H1 (cell line): ENCODE measurements around the gene GRIK4. TPM values are rescaled to one million over a fixed set of nuclear protein-coding genes. Genes with fewer than 3 reads are reported as not detected.

ENCODE experiments used
- CTCF ChIA-PET: fragments of 300-600 bp; sonication (Branson Sonifier 250); formaldehyde crosslinking; loops from one replicate; lab custom pipeline; 2021; ENCODE audit not compliant: partially characterized antibody; lab: Charles Lee
- POLR2A ChIA-PET: fragments of 300-600 bp; sonication (Branson Sonifier 250); formaldehyde crosslinking; loops from one replicate; lab custom pipeline; 2021; ENCODE audit warnings: inconsistent platforms; ENCODE audit not compliant: partially characterized antibody; lab: Charles Lee
- DNase-seq, 2 experiments: peaks; one replicate each; pipeline versions ENCODE4 v3.0.0 to v3.0.0-alpha.2; 2010 to 2022; ENCODE audit warnings: low spot score in 2 of 2, low read depth in 1 of 2, mixed read lengths in 1 of 2
- FAIRE-seq: peaks from 2 replicates; lab custom pipeline; 2011; peaks lifted over from hg19 to GRCh38; lab: Jason Lieb, UNC
- H2AFZ ChIP-seq: 2 replicates; pipeline ENCODE4 v1.8.1; 2012; ENCODE audit warnings: low read length, inconsistent platforms
- H2AK5ac ChIP-seq: 2 replicates; pipeline ENCODE4 v1.6.1; 2013; ENCODE audit warnings: low read depth, low read length
- H2BK120ac ChIP-seq: replicated peaks from 2 replicates; pipeline ENCODE3; 2013; ENCODE audit warnings: low read depth, low read length, inconsistent platforms
- H2BK12ac ChIP-seq: 2 replicates; pipeline ENCODE4 v1.6.1; 2013; ENCODE audit warnings: low read depth, low read length
- H2BK15ac ChIP-seq: 2 replicates; pipeline ENCODE4 v1.6.1; 2013; ENCODE audit warnings: low read length
- H2BK20ac ChIP-seq: 2 replicates; pipeline ENCODE4 v1.6.1; 2013; ENCODE audit warnings: low read length
- H2BK5ac ChIP-seq: 2 replicates; pipeline ENCODE4 v1.6.1; 2013; ENCODE audit warnings: low read depth, low read length
- H3K14ac ChIP-seq: 2 replicates; pipeline ENCODE4 v1.6.1; 2013; ENCODE audit warnings: inconsistent platforms; ENCODE audit not compliant: insufficient read length
- H3K18ac ChIP-seq: 2 replicates; pipeline ENCODE4 v1.6.1; 2013; ENCODE audit warnings: low read length; ENCODE audit errors: extremely low read depth
- H3K23ac ChIP-seq: 2 replicates; pipeline ENCODE4 v1.6.1; 2013; ENCODE audit warnings: inconsistent platforms; ENCODE audit not compliant: insufficient read length
- H3K23me2 ChIP-seq: 2 replicates; pipeline ENCODE4 v1.6.1; 2013; ENCODE audit warnings: low read depth, low read length
- H3K27ac ChIP-seq: 2 replicates; pipeline ENCODE4 v1.6.1; 2011; ENCODE audit warnings: low read depth, low read length, inconsistent platforms
- H3K27me3 ChIP-seq, 4 experiments: replicated peaks in 1 of 4; 1 replicate in 1 of 4; 2 replicates in 3 of 4; pipeline versions ENCODE4 v1.6.1 to v1.8.1; 2011 to 2013; ENCODE audit warnings: low read length in 3 of 4, mild to moderate bottlenecking in 3 of 4, inconsistent platforms in 2 of 4, mixed read lengths in 2 of 4, moderate library complexity in 1 of 4; ENCODE audit not compliant: control insufficient read depth in 3 of 4, insufficient read depth in 3 of 4; ENCODE audit errors: extremely low read depth in 1 of 4
- H3K36me3 ChIP-seq, 4 experiments: 2 replicates each; pipeline versions ENCODE4 v1.6.1 to v1.8.1; 2011 to 2013; ENCODE audit warnings: mild to moderate bottlenecking in 4 of 4, low read length in 3 of 4, moderate library complexity in 2 of 4, control low read depth in 1 of 4, inconsistent platforms in 1 of 4; ENCODE audit not compliant: insufficient read depth in 4 of 4, control insufficient read depth in 2 of 4
- H3K4ac ChIP-seq: replicated peaks from 2 replicates; pipeline ENCODE3; 2013; ENCODE audit warnings: low read length, low read depth, mixed read lengths, inconsistent platforms; ENCODE audit not compliant: insufficient read length
- H3K4me1 ChIP-seq, 4 experiments: replicated peaks in 1 of 4; 1 replicate in 1 of 4; 2 replicates in 3 of 4; pipeline versions ENCODE4 v1.6.1 to v1.8.1; 2011 to 2013; ENCODE audit warnings: low read length in 3 of 4, inconsistent platforms in 2 of 4, mixed read lengths in 1 of 4; ENCODE audit not compliant: insufficient read depth in 4 of 4, control insufficient read depth in 3 of 4
- H3K4me2 ChIP-seq, 2 experiments: 2 replicates each; pipeline versions ENCODE4 v1.6.1 to v1.8.1; 2011 to 2013; ENCODE audit warnings: low read depth in 2 of 2, low read length in 2 of 2, control low read depth in 1 of 2, inconsistent platforms in 1 of 2, mild to moderate bottlenecking in 1 of 2; ENCODE audit not compliant: insufficient read depth in 1 of 2
- H3K4me3 ChIP-seq, 4 experiments: fragments of 200-600, 300-600 bp in 1 of 4; sonication (generic), shearing (Covaris generic), sonication (Bioruptor Twin) in 1 of 4; 2 replicates each; pipeline versions ENCODE4 v1.5.1 to v1.8.1; 2011 to 2016; ENCODE audit warnings: low read length in 4 of 4, low read depth in 3 of 4, control low read depth in 2 of 4, inconsistent platforms in 2 of 4, mild to moderate bottlenecking in 2 of 4, mixed read lengths in 1 of 4, moderate library complexity in 1 of 4; ENCODE audit not compliant: insufficient read depth in 2 of 4; ENCODE audit errors: extremely low read depth in 1 of 4
- H3K56ac ChIP-seq: replicated peaks from 2 replicates; pipeline ENCODE3; 2013; ENCODE audit warnings: low read depth, mild to moderate bottlenecking, mixed read lengths, low read length, inconsistent platforms; ENCODE audit not compliant: insufficient read length
- H3K79me1 ChIP-seq: 2 replicates; pipeline ENCODE4 v1.6.1; 2013; ENCODE audit warnings: low read depth, low read length, control low read depth
- H3K79me2 ChIP-seq, 2 experiments: 2 replicates each; pipeline versions ENCODE4 v1.6.1 to v1.8.1; 2012 to 2013; ENCODE audit warnings: low read length in 2 of 2, mild to moderate bottlenecking in 2 of 2, inconsistent platforms in 1 of 2; ENCODE audit not compliant: insufficient read depth in 2 of 2, control insufficient read depth in 1 of 2
- H3K9ac ChIP-seq, 4 experiments: replicated peaks in 1 of 4; 1 replicate in 1 of 4; 2 replicates in 3 of 4; pipeline versions ENCODE4 v1.6.1 to v1.8.1; 2011 to 2013; ENCODE audit warnings: low read depth in 3 of 4, low read length in 3 of 4, control low read depth in 2 of 4, mild to moderate bottlenecking in 2 of 4, moderate library complexity in 2 of 4, inconsistent platforms in 1 of 4; ENCODE audit errors: extremely low read depth in 1 of 4
- H3K9me3 ChIP-seq, 2 experiments: 2 replicates each; pipeline versions ENCODE4 v1.6.1 to v1.8.1; 2012 to 2013; ENCODE audit warnings: mild to moderate bottlenecking in 2 of 2, moderate library complexity in 2 of 2, control low read depth in 1 of 2, inconsistent platforms in 1 of 2, low read depth in 1 of 2, low read length in 1 of 2, mixed read lengths in 1 of 2; ENCODE audit not compliant: insufficient read depth in 2 of 2
- H4K20me1 ChIP-seq, 2 experiments: replicated peaks in 1 of 2; 2 replicates each; pipeline versions ENCODE3 to v1.8.1; 2011 to 2013; ENCODE audit warnings: inconsistent platforms in 2 of 2, low read length in 2 of 2, mild to moderate bottlenecking in 1 of 2; ENCODE audit not compliant: insufficient read depth in 2 of 2, control insufficient read depth in 1 of 2
- H4K5ac ChIP-seq: 2 replicates; pipeline ENCODE4 v1.6.1; 2013; ENCODE audit warnings: low read length, low read depth, mixed read lengths, inconsistent platforms; ENCODE audit not compliant: insufficient read length
- H4K8ac ChIP-seq: 2 replicates; pipeline ENCODE4 v1.8.0; 2013; ENCODE audit warnings: mild to moderate bottlenecking, moderate library complexity, low read length, inconsistent platforms; ENCODE audit not compliant: insufficient read depth; ENCODE audit errors: extremely low read depth
- H4K91ac ChIP-seq: replicated peaks from 2 replicates; pipeline ENCODE3; 2013; ENCODE audit warnings: low read length, mixed read lengths, inconsistent platforms; ENCODE audit not compliant: insufficient read length
- BRCA1 ChIP-seq: IDR thresholded peaks from 2 replicates; pipeline ENCODE4 v1.6.1; 2012; ENCODE audit warnings: low read depth, low read length, improper control_type of control experiment
- CREB1 ChIP-seq: IDR thresholded peaks from 2 replicates; pipeline ENCODE4 v1.6.1; 2012; ENCODE audit warnings: inconsistent platforms
- GTF2F1 ChIP-seq: IDR thresholded peaks from 2 replicates; pipeline ENCODE4 v1.6.1; 2012; ENCODE audit warnings: low read depth, low read length, improper control_type of control experiment, borderline replicate concordance
- JUND ChIP-seq: IDR thresholded peaks from 2 replicates; pipeline ENCODE4 v1.6.1; 2011; ENCODE audit warnings: mild to moderate bottlenecking, improper control_type of control experiment, low read length
- KDM1A ChIP-seq: fragments of 200-600, 300-600 bp; sonication (generic); IDR thresholded peaks from 2 replicates; pipeline ENCODE4 v1.7.1; 2016; ENCODE audit warnings: mild to moderate bottlenecking, low read length, borderline replicate concordance
- RAD21 ChIP-seq, 2 experiments: IDR thresholded peaks in 1 of 2; conservative IDR thresholded peaks in 1 of 2; 2 replicates each; pipeline ENCODE4 v1.6.1; 2011; ENCODE audit warnings: low read depth in 2 of 2, low read length in 2 of 2, improper control_type of control experiment in 1 of 2, inconsistent platforms in 1 of 2, mild to moderate bottlenecking in 1 of 2, moderate library complexity in 1 of 2
- SIX5 ChIP-seq: IDR thresholded peaks from 2 replicates; pipeline ENCODE4 v1.6.1; 2011; ENCODE audit warnings: mild to moderate bottlenecking, low read depth, low read length
- TAF1 ChIP-seq: IDR thresholded peaks from 2 replicates; pipeline ENCODE4 v1.6.1; 2011; ENCODE audit warnings: mild to moderate bottlenecking, low read depth, low read length
- TAF7 ChIP-seq: optimal IDR thresholded peaks from 2 replicates; pipeline ENCODE3; 2011; ENCODE audit warnings: low read depth, mild to moderate bottlenecking, inconsistent platforms, low read length, moderate library complexity, borderline replicate concordance
- WGBS, 2 experiments: shearing (Covaris generic) in 1 of 2; methylation state at CpG; one replicate each; pipeline versions ENCODE4 v1.1.6 to v1.1.7; 2013 to 2015; ENCODE audit warnings: low lambda C conversion rate in 2 of 2, mixed read lengths in 2 of 2, inconsistent platforms in 1 of 2, low coverage in 1 of 2, missing lambda C conversion rate in 1 of 2; ENCODE audit not compliant: insufficient replicate concordance in 2 of 2, insufficient coverage in 1 of 2, insufficient read length in 1 of 2; ENCODE audit errors: extremely low coverage in 1 of 2, missing lambda C conversion rate in 1 of 2; 5-methylcytosine and 5-hydroxymethylcytosine counted together
- polyA plus RNA-seq, 7 experiments: library from polyadenylated mRNA; depleted of rRNA in 3 of 7; stranded (reverse) in 5 of 7; unstranded in 2 of 7; fragments of >200 nt in 5 of 7; fragments of 200-250 nt in 2 of 7; gene quantifications; 1 replicate in 5 of 7; 2 replicates in 1 of 7; 4 replicates in 1 of 7; pipeline versions ENCODE4 v1.2.1 to v1.2.3, GENCODE V29; 2011 to 2013; ENCODE audit warnings: missing spikeins in 2 of 7, mixed read lengths in 2 of 7
- total RNA-seq: library from RNA; stranded (reverse); fragmentation: NEBNext Ultra II Directional; extraction: Animal tissue kit (Norgen Biotek cat#: 25700); gene quantifications from 2 replicates; pipeline ENCODE4 v1.2.1, GENCODE V29; 2021
- TF ChIP-seq, protein P1 (sequence below): IDR thresholded peaks from 2 replicates; pipeline ENCODE4 v1.6.1; 2011; ENCODE audit warnings: low read length, improper control_type of control experiment
- TF ChIP-seq, protein P2 (sequence below): IDR thresholded peaks from 2 replicates; pipeline ENCODE4 v1.6.1; 2012; ENCODE audit warnings: inconsistent platforms

Gene GRIK4
- total and polyA plus RNA-seq, 2 of the 8 experiments (the other 6 are each of a cell fraction or from before 2014, with no cell fraction given) = 1.2 to 2.9 TPM

DNA sequence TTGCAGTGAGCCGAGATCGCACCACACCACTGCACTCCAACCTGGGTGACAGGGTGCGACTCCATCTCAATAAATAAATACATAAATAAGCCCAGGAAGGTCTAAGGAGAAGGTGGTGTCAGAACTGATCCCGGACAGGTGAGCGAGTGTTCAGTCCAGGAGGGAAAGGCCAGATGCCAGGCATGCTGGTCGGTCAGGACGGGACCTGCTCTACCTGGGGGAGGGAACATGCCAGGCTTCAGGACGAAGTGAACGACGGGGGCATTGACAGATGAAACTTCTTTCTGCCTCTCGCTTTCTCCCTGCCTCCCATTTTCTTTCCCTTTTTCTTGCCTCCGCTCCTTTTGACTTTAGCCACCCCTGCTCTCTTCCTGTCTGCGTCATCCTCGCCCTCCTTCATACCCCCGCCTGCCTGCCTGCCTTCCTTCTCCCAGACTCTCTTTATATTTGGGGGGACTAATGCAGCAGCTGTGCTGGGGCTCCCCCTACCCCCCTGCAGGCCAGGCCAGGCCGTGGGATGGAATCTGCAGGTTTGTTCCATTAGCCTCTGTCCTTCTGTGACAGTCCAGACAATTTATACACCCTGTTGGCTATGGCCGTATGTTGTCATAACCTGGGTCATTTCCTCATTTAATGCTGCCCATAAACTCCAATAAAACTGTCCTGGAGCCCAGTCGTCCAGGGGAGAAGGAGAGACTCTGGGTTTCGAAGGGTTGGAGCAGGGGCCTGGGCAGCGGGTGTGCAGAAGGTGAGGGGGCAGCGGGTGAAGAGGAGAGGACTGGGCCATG lies 303.2 kb downstream of the GRIK4 start:
- H4K8ac ChIP-seq = no peak overlapping the region
- no peak overlapping the region for H2AK5ac ChIP-seq
- H3K27me3 ChIP-seq = no peaks in the 10 kb centered on the region
- H3K23ac ChIP-seq = no peak overlapping the region
- no peak overlapping the region for H4K5ac ChIP-seq
- H3K27ac ChIP-seq = no peak overlapping the region
- H3K56ac ChIP-seq = no peak overlapping the region
- H2BK120ac ChIP-seq = no peak overlapping the region
- WGBS, 2 experiments = 88% methylated on average over 19 of the region's 21 CpGs; no CpG with 5 or more reads in 1 of the 2 experiments
- no peaks in the 10 kb centered on the region for H3K23me2 ChIP-seq
- no peak overlapping the region for H3K4me3 ChIP-seq
- no peak overlapping the region for H3K18ac ChIP-seq
- no peaks in the 10 kb centered on the region for H3K4me1 ChIP-seq
- no peaks in the 10 kb centered on the region for H3K9me3 ChIP-seq
- H3K36me3 ChIP-seq = no peaks in the 10 kb centered on the region
- no peak overlapping the region for H2BK5ac ChIP-seq
- CTCF ChIA-PET = interaction anchor here (0.8 to 4.4 kb wide), 9 partner anchors 8 to 155 kb away, joined by 3 to 26 read pairs (median 4); no protein-coding TSS in a partner anchor
- POLR2A ChIA-PET = no interaction called here
- H3K9ac ChIP-seq = no peak overlapping the region
- H3K4me2 ChIP-seq = no peak overlapping the region
- no peak overlapping the region for H3K4ac ChIP-seq
- DNase-seq (no peak), FAIRE-seq (no peak)
- H3K14ac ChIP-seq = no peak overlapping the region
- no peak overlapping the region for H4K91ac ChIP-seq
- H3K79me1 ChIP-seq = no peaks in the 10 kb centered on the region; the same call in 1 of the 2 replicates
- no peak overlapping the region for H2AFZ ChIP-seq
- no peaks in the 10 kb centered on the region for H4K20me1 ChIP-seq
- no peak overlapping the region for H2BK20ac ChIP-seq
- H3K79me2 ChIP-seq = no peaks in the 10 kb centered on the region
- no peak overlapping the region for H2BK12ac ChIP-seq
- H2BK15ac ChIP-seq = no peak overlapping the region
- no peak for TF ChIP-seq SIX5
- TF ChIP-seq, protein P1, sequence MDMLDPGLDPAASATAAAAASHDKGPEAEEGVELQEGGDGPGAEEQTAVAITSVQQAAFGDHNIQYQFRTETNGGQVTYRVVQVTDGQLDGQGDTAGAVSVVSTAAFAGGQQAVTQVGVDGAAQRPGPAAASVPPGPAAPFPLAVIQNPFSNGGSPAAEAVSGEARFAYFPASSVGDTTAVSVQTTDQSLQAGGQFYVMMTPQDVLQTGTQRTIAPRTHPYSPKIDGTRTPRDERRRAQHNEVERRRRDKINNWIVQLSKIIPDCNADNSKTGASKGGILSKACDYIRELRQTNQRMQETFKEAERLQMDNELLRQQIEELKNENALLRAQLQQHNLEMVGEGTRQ = no peak
- no peak for TF ChIP-seq RAD21 (IDR thresholded peaks at IDR 0.05 in 1 of 2, conservative IDR thresholded peaks at IDR 0.05 in 1 of 2; ENCODE audit: low read depth in 2 of 2, low read length in 2 of 2)
- TF ChIP-seq CREB1 = no peak
- TF ChIP-seq BRCA1 = no peak
- no peak for TF ChIP-seq KDM1A
- TF ChIP-seq TAF1 = no peak
- no peak for TF ChIP-seq TAF7
- TF ChIP-seq JUND = no peak
- TF ChIP-seq, protein P2, sequence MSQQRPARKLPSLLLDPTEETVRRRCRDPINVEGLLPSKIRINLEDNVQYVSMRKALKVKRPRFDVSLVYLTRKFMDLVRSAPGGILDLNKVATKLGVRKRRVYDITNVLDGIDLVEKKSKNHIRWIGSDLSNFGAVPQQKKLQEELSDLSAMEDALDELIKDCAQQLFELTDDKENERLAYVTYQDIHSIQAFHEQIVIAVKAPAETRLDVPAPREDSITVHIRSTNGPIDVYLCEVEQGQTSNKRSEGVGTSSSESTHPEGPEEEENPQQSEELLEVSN = no peak
- TF ChIP-seq GTF2F1 = no peak
